Measurements from ENCODE around the gene CCL3. TPM values are rescaled to one million over a fixed set of nuclear protein-coding genes. Genes with fewer than 3 reads are reported as not detected.
A peak's percentile ranks its signal among the peaks of the same experiment; 100 is the strongest.
"Not testable (repeated sequence)": the region's sequence is repeated elsewhere in the genome, so short reads cannot be mapped to it uniquely, and the experiment has no call there.

The CCL3 gene
- total RNA-seq: not detected in 2 replicates

GRCh38 chr17:36089888-36090836 is at the start of gene CCL3:
TSS of gene CCL3 (minus strand) at chr17:36090143. CDS start at chr17:36090058, 85 bp downstream.
- DNase-seq: no peak

- no peak for DNase-seq
These were observed 46.5 kb upstream of the CCL3 start for GRCh38 chr17:36136439-36136838.

GRCh38 chr17:36136036-36136435 is 46.1 kb upstream of the CCL3 start:
- no peak for DNase-seq

- DNase-seq: no peak
These were observed 45.5 kb upstream of the CCL3 start for GRCh38 chr17:36135465-36135864.

- peak; percentile 33 for DNase-seq
These were observed 43.8 kb upstream of the CCL3 start for GRCh38 chr17:36133602-36134236.

- no peak for DNase-seq
These were observed 42.5 kb upstream of the CCL3 start for GRCh38 chr17:36132421-36132831.

GRCh38 chr17:36131931-36132330 is 42.0 kb upstream of the CCL3 start:
- DNase-seq: no peak

GRCh38 chr17:36131421-36131820 is 41.5 kb upstream of the CCL3 start:
- no peak for DNase-seq

- no peak for DNase-seq
These were observed 40.4 kb upstream of the CCL3 start for GRCh38 chr17:36130346-36130745.

- no peak for DNase-seq
These were observed 39.7 kb upstream of the CCL3 start for GRCh38 chr17:36129616-36130015.

- no peak for DNase-seq
These were observed 38.6 kb upstream of the CCL3 start for GRCh38 chr17:36128411-36128978.

- DNase-seq: no peak
These were observed 38.0 kb upstream of the CCL3 start for GRCh38 chr17:36127911-36128310.

- DNase-seq: no peak
These were observed 37.4 kb upstream of the CCL3 start for GRCh38 chr17:36127199-36127893.

GRCh38 chr17:36124879-36125824 is 35.2 kb upstream of the CCL3 start:
- no peak for DNase-seq

- no peak for DNase-seq
These were observed 33.5 kb upstream of the CCL3 start for GRCh38 chr17:36123431-36123830.

- not testable (repeated sequence) for DNase-seq
These were observed 31.2 kb upstream of the CCL3 start for GRCh38 chr17:36121099-36121498.

GRCh38 chr17:36120221-36120620 is 30.3 kb upstream of the CCL3 start:
- no peak for DNase-seq

GRCh38 chr17:36118477-36119353 is 28.8 kb upstream of the CCL3 start:
- DNase-seq: no peak

GRCh38 chr17:36117505-36118382 is 27.8 kb upstream of the CCL3 start:
- DNase-seq: no peak

- not testable (repeated sequence) for DNase-seq
These were observed 25.7 kb upstream of the CCL3 start for GRCh38 chr17:36115649-36115977.

Data from dermis blood vessel endothelial cell (primary cell).